Gastroesophageal sphincter (tissue), 4 donors: ENCODE data around the gene SMARCC1. TPM values are rescaled to one million over a fixed set of nuclear protein-coding genes. Genes with fewer than 3 reads are reported as not detected.

ENCODE experiments used
- ATAC-seq: fragments of 150-250 bp; one replicate; pipeline ENCODE4 v1.9.1; 2016; ENCODE audit warnings: mild to moderate bottlenecking, moderate library complexity
- H3K27ac ChIP-seq, 4 donors: fragments of 200-600 bp; sonication (generic) in 3 of 4; 1 replicate in 3 of 4; 2 replicates in 1 of 4; pipeline ENCODE4 v1.5.1; 2016 to 2019
- H3K27me3 ChIP-seq: fragments of 200-600 bp; sonication (generic); one replicate; pipeline ENCODE4 v1.5.1; 2019
- H3K36me3 ChIP-seq, 2 donors: fragments of 200-600 bp; sonication (generic); one replicate each; pipeline ENCODE4 v1.5.1; 2019; ENCODE audit warnings: control low read depth in 1 of 2
- H3K4me1 ChIP-seq, 3 donors: fragments of 200-600 bp; sonication (generic); 1 replicate in 2 of 3; 2 replicates in 1 of 3; pipeline ENCODE4 v1.5.1; 2016 to 2019; ENCODE audit warnings: control low read depth in 2 of 3
- H3K4me3 ChIP-seq, 2 donors: fragments of 200-600 bp; sonication (generic); one replicate each; pipeline ENCODE4 v1.5.1; 2019; ENCODE audit warnings: mild to moderate bottlenecking in 1 of 2, moderate library complexity in 1 of 2
- H3K9me3 ChIP-seq, 3 donors: fragments of 200-600 bp; sonication (generic); one replicate each; pipeline ENCODE4 v1.5.1; 2017 to 2019; ENCODE audit warnings: control low read depth in 2 of 3
- CTCF ChIP-seq, 4 experiments: fragments of 200-600 bp in 2 of 4; fragments of 450-650 bp in 2 of 4; sonication (generic) in 1 of 4; IDR thresholded peaks; one replicate each; pipeline ENCODE4 v1.5.1; 2017 to 2019; ENCODE audit warnings: antibody characterized with exemption in 4 of 4, mild to moderate bottlenecking in 2 of 4, moderate library complexity in 2 of 4
- EP300 ChIP-seq: sonication (generic); formaldehyde crosslinking; IDR thresholded peaks from one replicate; pipeline ENCODE4 v1.6.1; 2017; ENCODE audit warnings: antibody characterized with exemption, mild to moderate bottlenecking
- POLR2A ChIP-seq, 2 donors: fragments of 450-650 bp; IDR thresholded peaks; one replicate each; pipeline ENCODE4 v1.6.1; 2017; ENCODE audit warnings: antibody characterized with exemption in 2 of 2, mild to moderate bottlenecking in 2 of 2, moderate library complexity in 1 of 2
- POLR2AphosphoS5 ChIP-seq: sonication (generic); formaldehyde crosslinking; IDR thresholded peaks from one replicate; pipeline ENCODE4 v1.6.1; 2017; ENCODE audit warnings: antibody characterized with exemption
- WGBS, 2 donors: methylation state at CpG; one replicate each; pipeline ENCODE4 v1.1.5; 2018; ENCODE audit warnings: low coverage in 1 of 2; 5-methylcytosine and 5-hydroxymethylcytosine counted together
- total RNA-seq, 4 donors: library from RNA; depleted of rRNA; stranded (reverse); fragments of >200 nt; gene quantifications; one replicate each; pipeline ENCODE4 v1.1.0, GENCODE V29; 2016

The SMARCC1 gene
- total RNA-seq, 4 donors from 2014 or later: 38.5 to 68.2 (median 49.1) TPM

- no peak overlapping the region for H3K4me3 ChIP-seq
- WGBS, 2 donors: 95% methylated on average over 3 of the region's 3 CpGs; no CpG with 5 or more reads in 1 of the 2 donors
- H3K9me3 ChIP-seq: no peaks in the 10 kb centered on the region
- H3K36me3 ChIP-seq: peaks cover 0 to 35% of the 10 kb centered on the region in 2 donors
- no peak for ATAC-seq
- H3K4me1 ChIP-seq: peaks cover 0 to 8% (median 0%) of the 10 kb centered on the region in 3 donors
- TF ChIP-seq POLR2A (IDR thresholded peaks at IDR 0.05): no peak
- TF ChIP-seq POLR2AphosphoS5: no peak
- no peak for TF ChIP-seq EP300
- no peak for TF ChIP-seq CTCF (IDR thresholded peaks at IDR 0.05)
- H3K27me3 ChIP-seq: no peaks in the 10 kb centered on the region
- no peak overlapping the region for H3K27ac ChIP-seq
Measured at GRCh38 chr3:47601281-47601680, 180.4 kb downstream of the SMARCC1 start.

- 56 to 74% methylated on average over 2 to 3 of the region's 3 CpGs for WGBS, 2 donors
- TF ChIP-seq EP300 (no peak), CTCF (IDR thresholded peaks at IDR 0.05) (no peak), POLR2A (IDR thresholded peaks at IDR 0.05) (no peak), POLR2AphosphoS5 (no peak)
Measured at GRCh38 chr3:47594792-47595191, 186.9 kb downstream of the SMARCC1 start.

GRCh38 chr3:47592066-47592795 lies 189.5 kb downstream of the SMARCC1 start:
- ATAC-seq: no peak
- no peak for TF ChIP-seq POLR2AphosphoS5
- no peak for TF ChIP-seq POLR2A (IDR thresholded peaks at IDR 0.05)
- TF ChIP-seq EP300: no peak
- no peak for TF ChIP-seq CTCF (IDR thresholded peaks at IDR 0.05)
- WGBS, 2 donors: 62 to 64% methylated on average over 4 of the region's 4 CpGs
- no peaks in the 10 kb centered on the region for H3K9me3 ChIP-seq
- no peaks in the 10 kb centered on the region for H3K27me3 ChIP-seq
- H3K27ac ChIP-seq: no peak overlapping the region
- H3K4me1 ChIP-seq: no peaks in the 10 kb centered on the region
- peaks cover 0 to 78% of the 10 kb centered on the region in 2 donors for H3K36me3 ChIP-seq
- H3K4me3 ChIP-seq: no peak overlapping the region

More at GRCh38 chr3:47594792-47595191, 186.9 kb downstream of the SMARCC1 start:
- Histone ChIP-seq H3K4me1 (no peaks in the 10 kb centered on the region), H3K4me3 (no peak overlapping the region), H3K9me3 (no peaks in the 10 kb centered on the region), H3K36me3 (peaks cover 0 to 65% of the 10 kb centered on the region in 2 donors), H3K27me3 (no peaks in the 10 kb centered on the region), H3K27ac (no peak overlapping the region)
- ATAC-seq: no peak

- WGBS, 2 donors: 85 to 100% methylated on average over 1 to 2 of the region's 2 CpGs
- ATAC-seq: no peak
- Histone ChIP-seq H3K9me3 (no peaks in the 10 kb centered on the region), H3K27me3 (no peaks in the 10 kb centered on the region), H3K27ac (no peak overlapping the region), H3K4me3 (no peak overlapping the region), H3K4me1 (no peaks in the 10 kb centered on the region), H3K36me3 (peaks cover 0 to 84% of the 10 kb centered on the region in 2 donors)
- TF ChIP-seq POLR2A (IDR thresholded peaks at IDR 0.05) (no peak), POLR2AphosphoS5 (no peak), CTCF (IDR thresholded peaks at IDR 0.05) (no peak), EP300 (no peak)
Measured at GRCh38 chr3:47590216-47590615, 191.5 kb downstream of the SMARCC1 start.

- Histone ChIP-seq H3K9me3 (no peaks in the 10 kb centered on the region), H3K4me1 (no peaks in the 10 kb centered on the region), H3K27me3 (no peaks in the 10 kb centered on the region), H3K27ac (no peak overlapping the region), H3K4me3 (no peak overlapping the region), H3K36me3 (peaks cover 0 to 72% of the 10 kb centered on the region in 2 donors)
- no peak for ATAC-seq
- TF ChIP-seq CTCF (IDR thresholded peaks at IDR 0.05) (no peak), POLR2AphosphoS5 (no peak), POLR2A (IDR thresholded peaks at IDR 0.05) (no peak), EP300 (no peak)
- 82 to 100% methylated on average over 1 of the region's 4 CpGs for WGBS, 2 donors
Measured at GRCh38 chr3:47588587-47588986, 193.1 kb downstream of the SMARCC1 start.
